OCI-M2 (cell line): ENCODE measurements around the gene RNLS.

Experiments
- DNase-seq: peaks from one replicate; lab custom pipeline; 2025; ENCODE audit not compliant: unreplicated experiment; lab: John Stamatoyannopoulos, UW

The RNLS gene

GRCh38 chr10:88482220-88482619 lies 100.9 kb downstream of the RNLS start:
- no peak for DNase-seq

- DNase-seq = no peak
These were observed 104.9 kb downstream of the RNLS start for GRCh38 chr10:88478256-88478655.

- no peak for DNase-seq
These were observed 105.6 kb downstream of the RNLS start for GRCh38 chr10:88477343-88478085.

- DNase-seq = no peak
These were observed 108.0 kb downstream of the RNLS start for GRCh38 chr10:88474884-88475844.

- no peak for DNase-seq
These were observed 108.9 kb downstream of the RNLS start for GRCh38 chr10:88473989-88474883.

GRCh38 chr10:88472540-88472939 lies 110.6 kb downstream of the RNLS start:
- no peak for DNase-seq

- DNase-seq = no peak
These were observed 111.2 kb downstream of the RNLS start for GRCh38 chr10:88471899-88472298.

- no peak for DNase-seq
These were observed 115.2 kb downstream of the RNLS start for GRCh38 chr10:88467835-88468485.

- no peak for DNase-seq
These were observed 116.3 kb downstream of the RNLS start for GRCh38 chr10:88466786-88467185.

- DNase-seq = no peak
These were observed 117.4 kb downstream of the RNLS start for GRCh38 chr10:88465765-88466164.

- DNase-seq = no peak
These were observed 119.3 kb downstream of the RNLS start for GRCh38 chr10:88463811-88464210.

- no peak for DNase-seq
These were observed 121.7 kb downstream of the RNLS start for GRCh38 chr10:88461426-88461825.

- no peak for DNase-seq
These were observed 123.6 kb downstream of the RNLS start for GRCh38 chr10:88459530-88459929.

GRCh38 chr10:88458209-88458608 lies 124.9 kb downstream of the RNLS start:
- DNase-seq = no peak

- DNase-seq = no peak
These were observed 125.5 kb downstream of the RNLS start for GRCh38 chr10:88457660-88458059.

- no peak for DNase-seq
These were observed 126.4 kb downstream of the RNLS start for GRCh38 chr10:88456730-88457129.

- DNase-seq = no peak
These were observed 127.3 kb downstream of the RNLS start for GRCh38 chr10:88455831-88456230.

GRCh38 chr10:88450201-88450600 lies 132.9 kb downstream of the RNLS start:
- no peak for DNase-seq

GRCh38 chr10:88442716-88443115 lies 140.4 kb downstream of the RNLS start:
- DNase-seq = no peak

GRCh38 chr10:88440541-88440940 lies 142.6 kb downstream of the RNLS start:
- DNase-seq = no peak

- no peak for DNase-seq
These were observed 143.2 kb downstream of the RNLS start for GRCh38 chr10:88439932-88440331.
